CD14-positive monocyte (primary cell): ENCODE measurements around the gene RSPH4A. TPM values are rescaled to one million over a fixed set of nuclear protein-coding genes. Genes with fewer than 3 reads are reported as not detected.

Source experiments
- DNase-seq, 3 donors: peaks; one replicate each; pipeline ENCODE4 v3.0.0-alpha.2; 2011 to 2022
- H2AFZ ChIP-seq: 2 replicates; pipeline ENCODE4 v1.6.0; 2012; ENCODE audit warnings: mild to moderate bottlenecking, low read depth, low read length, inconsistent platforms; ENCODE audit not compliant: insufficient read depth, poor library complexity, severe bottlenecking
- H3K27ac ChIP-seq, 2 donors: 1 replicate in 1 of 2; 2 replicates in 1 of 2; pipeline ENCODE4 v1.5.1; 2012 to 2013; ENCODE audit warnings: low read length in 2 of 2, control low read depth in 1 of 2, inconsistent platforms in 1 of 2, low read depth in 1 of 2, mild to moderate bottlenecking in 1 of 2
- H3K27me3 ChIP-seq, 2 donors: one replicate each; pipeline versions ENCODE4 v1.6.0 to v1.6.1; 2011 to 2013; ENCODE audit warnings: low read length in 2 of 2; ENCODE audit not compliant: control insufficient read depth in 2 of 2, insufficient read depth in 2 of 2
- H3K36me3 ChIP-seq, 2 donors: replicated peaks in 1 of 2; 1 replicate in 1 of 2; 2 replicates in 1 of 2; pipeline versions ENCODE4 v1.5.1 to v1.6.1; 2012 to 2013; ENCODE audit warnings: low read length in 2 of 2, control low read depth in 1 of 2, inconsistent platforms in 1 of 2, mild to moderate bottlenecking in 1 of 2; ENCODE audit not compliant: insufficient read depth in 2 of 2, control insufficient read depth in 1 of 2
- H3K4me1 ChIP-seq, 2 donors: 1 replicate in 1 of 2; 2 replicates in 1 of 2; pipeline versions ENCODE4 v1.5.1 to v1.6.1; 2012 to 2013; ENCODE audit warnings: low read length in 2 of 2, control low read depth in 1 of 2, inconsistent platforms in 1 of 2, mild to moderate bottlenecking in 1 of 2, moderate library complexity in 1 of 2; ENCODE audit not compliant: insufficient read depth in 2 of 2, control insufficient read depth in 1 of 2
- H3K4me2 ChIP-seq: replicated peaks from 2 replicates; pipeline ENCODE3; 2012; ENCODE audit warnings: low read length, moderate library complexity, mild to moderate bottlenecking; ENCODE audit not compliant: poor library complexity, severe bottlenecking; ENCODE audit errors: extremely low read depth
- H3K4me3 ChIP-seq, 3 experiments: fragments of 200-600 bp in 1 of 3; sonication (generic) in 1 of 3; replicated peaks in 1 of 3; 1 replicate in 2 of 3; 2 replicates in 1 of 3; pipeline ENCODE4 v1.5.1; 2011 to 2013; ENCODE audit warnings: low read length in 3 of 3, mild to moderate bottlenecking in 3 of 3, control low read depth in 2 of 3, low read depth in 2 of 3, inconsistent platforms in 1 of 3, moderate library complexity in 1 of 3
- H3K79me2 ChIP-seq: 2 replicates; pipeline ENCODE4 v1.6.0; 2012; ENCODE audit warnings: mild to moderate bottlenecking, control low read depth, inconsistent platforms, low read length, moderate library complexity; ENCODE audit not compliant: insufficient read depth
- H3K9ac ChIP-seq: 2 replicates; pipeline ENCODE4 v1.6.0; 2017; ENCODE audit warnings: low read length, mild to moderate bottlenecking; ENCODE audit not compliant: insufficient read depth, poor library complexity, severe bottlenecking
- H3K9me3 ChIP-seq, 2 donors: replicated peaks in 1 of 2; 1 replicate in 1 of 2; 2 replicates in 1 of 2; pipeline versions ENCODE4 v1.5.1 to v1.6.1; 2012 to 2013; ENCODE audit warnings: low read length in 2 of 2, control low read depth in 1 of 2; ENCODE audit not compliant: control insufficient read depth in 1 of 2, insufficient read depth in 1 of 2
- H4K20me1 ChIP-seq: 2 replicates; pipeline ENCODE4 v1.6.0; 2012; ENCODE audit warnings: mild to moderate bottlenecking, low read length, control low read depth, moderate library complexity; ENCODE audit not compliant: insufficient read depth
- H3K27ac Mint-ChIP-seq, 7 donors: one replicate each; pipeline ENCODE4 v1.8.0; 2020; ENCODE audit warnings: mild to moderate bottlenecking in 7 of 7, mixed read lengths in 7 of 7, moderate library complexity in 6 of 7, inconsistent platforms in 2 of 7
- H3K27me3 Mint-ChIP-seq, 3 donors: one replicate each; pipeline ENCODE4 v1.8.0; 2021 to 2022; ENCODE audit warnings: low read depth in 3 of 3, mild to moderate bottlenecking in 3 of 3, mixed read lengths in 3 of 3, moderate library complexity in 3 of 3, inconsistent platforms in 1 of 3
- H3K36me3 Mint-ChIP-seq, 2 donors: one replicate each; pipeline ENCODE4 v1.8.0; 2020; ENCODE audit warnings: mixed read lengths in 2 of 2, inconsistent platforms in 1 of 2, mild to moderate bottlenecking in 1 of 2
- H3K4me1 Mint-ChIP-seq: one replicate; pipeline ENCODE4 v1.8.0; 2020; ENCODE audit warnings: mild to moderate bottlenecking, mixed read lengths
- H3K4me3 Mint-ChIP-seq, 2 donors: one replicate each; pipeline ENCODE4 v1.8.0; 2020; ENCODE audit warnings: mild to moderate bottlenecking in 2 of 2, mixed read lengths in 2 of 2, moderate library complexity in 1 of 2
- H3K9me3 Mint-ChIP-seq, 7 donors: one replicate each; pipeline ENCODE4 v1.8.0; 2020 to 2022; ENCODE audit warnings: mixed read lengths in 7 of 7, mild to moderate bottlenecking in 6 of 7, moderate library complexity in 6 of 7, inconsistent platforms in 2 of 7
- CTCF ChIP-seq: fragments of 200-600 bp; IDR thresholded peaks from one replicate; pipeline ENCODE4 v1.8.0; 2022; ENCODE audit warnings: antibody characterized with exemption, mild to moderate bottlenecking
- WGBS: methylation state at CpG from one replicate; pipeline ENCODE4 v1.1.5; 2013; ENCODE audit warnings: missing lambda C conversion rate; ENCODE audit not compliant: insufficient coverage; 5-methylcytosine and 5-hydroxymethylcytosine counted together
- intact Hi-C, 2 donors: fragments of 100-400 bp; cut with micrococcal nuclease; formaldehyde crosslinking; loops; one replicate each; pipeline versions ENCODE4 v1.15.0 to v1.15.1; 2023
- polyA plus RNA-seq, 3 donors: library from polyadenylated mRNA; depleted of rRNA in 1 of 3; unstranded in 2 of 3; stranded (reverse) in 1 of 3; fragments of 300-500 nt in 2 of 3; fragments of >200 nt in 1 of 3; fragmentation: Illumina TruSeq in 2 of 3; gene quantifications; 1 replicate in 2 of 3; 2 replicates in 1 of 3; pipeline ENCODE4 v1.2.3, GENCODE V29; 2012 to 2021

RSPH4A gene
- polyA plus RNA-seq, 3 donors = 0.15 TPM; not detected in 2

DNA sequence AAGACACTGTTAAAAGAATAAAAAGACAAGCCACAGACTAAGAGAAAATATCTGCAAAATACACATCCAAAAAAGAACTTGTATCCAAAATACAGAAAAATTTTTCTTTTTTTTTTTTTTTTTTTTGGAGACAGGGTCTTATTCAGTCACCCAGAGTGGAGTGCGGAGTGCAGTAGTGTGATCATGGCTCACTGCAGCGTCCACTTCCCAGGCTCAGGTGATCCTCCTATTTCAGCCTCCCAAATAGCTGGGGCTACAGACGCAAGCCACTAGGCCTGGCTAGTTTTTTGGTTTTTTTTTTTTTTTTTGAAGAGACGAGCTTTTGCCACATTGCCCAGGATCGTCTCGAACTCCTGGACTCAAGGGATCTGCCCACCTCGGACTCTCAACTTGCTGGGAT is 49.2 kb downstream of the RSPH4A start:
- peak overlapping the region in 1 of 2 donors; percentile 50 for H3K4me3 Mint-ChIP-seq
- intact Hi-C loops = loop anchor here in 1 of 2 donors (5.0 kb wide), 1 partner anchor 93 kb away; the partner anchor contains the start of gene RWDD1

DNA sequence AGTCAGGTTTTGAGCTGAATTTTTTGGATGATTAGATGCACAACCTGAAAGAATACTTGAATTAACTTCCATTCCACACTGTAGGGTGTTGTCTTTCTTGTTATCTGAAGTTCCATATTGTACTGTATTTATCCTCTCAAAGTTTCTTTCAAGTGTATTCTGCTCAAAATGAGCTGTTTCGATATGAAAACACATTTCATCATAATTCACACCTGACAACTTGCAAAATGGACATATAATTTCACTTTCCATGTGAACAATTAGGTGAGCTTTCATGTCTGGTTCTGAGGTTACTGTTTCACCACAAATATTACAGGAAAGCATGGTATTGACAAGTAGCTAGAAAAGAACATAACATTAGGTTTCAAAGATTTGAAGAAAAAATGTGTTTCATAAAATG is 50.6 kb downstream of the RSPH4A start:
- no peaks in the 10 kb centered on the region for H3K27me3 Mint-ChIP-seq
- Histone ChIP-seq H3K27me3 (no peaks in the 10 kb centered on the region), H3K79me2 (peaks cover 68% of the 10 kb centered on the region), H3K27ac (peak overlapping the region in 1 of 2 donors; percentile 25), H3K36me3 (peaks cover 3 to 8% of the 10 kb centered on the region in 2 donors), H3K9ac (no peak overlapping the region), H3K4me1 (peaks cover 11 to 41% of the 10 kb centered on the region in 2 donors), H3K4me2 (no peak overlapping the region), H3K4me3 (no peak overlapping the region), H4K20me1 (peaks cover 20% of the 10 kb centered on the region), H2AFZ (no peak overlapping the region), H3K9me3 (no peaks in the 10 kb centered on the region)
- TF ChIP-seq CTCF = no peak
- peaks cover 7 to 18% of the 10 kb centered on the region in 2 donors for H3K36me3 Mint-ChIP-seq
- intact Hi-C loops = loop anchor here (1.0 to 5.0 kb wide), 2 partner anchors 14 to 95 kb away; partner anchors contain the start of genes KPNA5 (in 1 of the 2) and RWDD1 (in 1 of the 2)
- WGBS = no CpG with 5 or more reads among the region's 1 CpG
- H3K27ac Mint-ChIP-seq = peak overlapping the region in 1 of 7 donors; percentile 4
- no peaks in the 10 kb centered on the region for H3K9me3 Mint-ChIP-seq
- no peak overlapping the region for H3K4me3 Mint-ChIP-seq
- no peak for DNase-seq
- H3K4me1 Mint-ChIP-seq = peaks cover 42% of the 10 kb centered on the region

More for the DNA sequence above, 49.2 kb downstream of the RSPH4A start:
- peaks cover 11 to 41% of the 10 kb centered on the region in 2 donors for H3K4me1 ChIP-seq
- Mint-ChIP-seq H3K9me3 (no peaks in the 10 kb centered on the region), H3K27me3 (no peaks in the 10 kb centered on the region), H3K4me1 (peaks cover 45% of the 10 kb centered on the region), H3K27ac (no peak overlapping the region), H3K36me3 (peaks cover 11 to 28% of the 10 kb centered on the region in 2 donors)
- H3K79me2 ChIP-seq = peaks cover 82% of the 10 kb centered on the region
- peaks cover 28% of the 10 kb centered on the region for H4K20me1 ChIP-seq
- WGBS = 100% methylated on average over 1 of the region's 7 CpGs
- H2AFZ ChIP-seq = no peak overlapping the region
- peak overlapping the region; percentile 9 for H3K9ac ChIP-seq
- H3K9me3 ChIP-seq = no peaks in the 10 kb centered on the region
- H3K4me3 ChIP-seq = no peak overlapping the region
- H3K27me3 ChIP-seq = no peaks in the 10 kb centered on the region
- H3K36me3 ChIP-seq = peaks cover 3 to 14% of the 10 kb centered on the region in 2 donors
- no peak overlapping the region for H3K4me2 ChIP-seq
- H3K27ac ChIP-seq = peak overlapping the region in 1 of 2 donors; percentile 25
- no peak for TF ChIP-seq CTCF
- DNase-seq = no peak
